Measurements from ENCODE around the gene RCOR1. TPM values are rescaled to one million over a fixed set of nuclear protein-coding genes. Genes with fewer than 3 reads are reported as not detected.

Gene RCOR1
- polyA plus RNA-seq, 2 of the 4 experiments (the other 2 are of a cell fraction) = 17.7 to 24.7 TPM

GRCh38 chr14:102711946-102712345 is 119.5 kb downstream of the RCOR1 start:
- whole genome bisulfite sequencing (ENCODE audit: missing lambda C conversion rate) = 92% methylated on average over 3 of the region's 3 CpGs
- FAIRE-seq (no peak), ATAC-seq (no peak), DNase-seq (ENCODE audit: low read depth in 1 of 2, low spot score in 1 of 2) (no peak)
- Histone ChIP-seq H3K4me1 (peaks cover 8% of the 10 kb centered on the region; the same call in 2 of the 3 replicates), H3K9me3 (no peaks in the 10 kb centered on the region), H3K4me2 (no peak overlapping the region), H3K4me3 (no peak overlapping the region), H3K27ac (no peak overlapping the region)
- ChIA-PET CTCF (interaction anchor here (0.6 to 3.0 kb wide), 4 partner anchors 17 to 256 kb away, joined by 3 to 14 read pairs (median 4); no protein-coding TSS in a partner anchor), POLR2A (no interaction called here)
- TF ChIP-seq BCL3 (IDR thresholded peaks at IDR 0.05) (no peak), SMC3 (IDR thresholded peaks at IDR 0.05) (no peak), MAX (IDR thresholded peaks at IDR 0.05) (no peak), CHD2 (IDR thresholded peaks at IDR 0.05; ENCODE audit: low read length, partially characterized antibody) (no peak), MYC (IDR thresholded peaks at IDR 0.05; ENCODE audit: borderline replicate concordance, low read length) (no peak), RAD21 (conservative IDR thresholded peaks at IDR 0.05 in 1 of 2, IDR thresholded peaks at IDR 0.05 in 1 of 2) (no peak), HEYL (CRISPR knock-in tag; IDR thresholded peaks at IDR 0.05) (no peak), USF2 (IDR thresholded peaks at IDR 0.05) (no peak), HMGXB4 (CRISPR knock-in tag; IDR thresholded peaks at IDR 0.05; ENCODE audit: borderline replicate concordance) (no peak), HDAC2 (IDR thresholded peaks at IDR 0.05) (no peak), FOSL2 (IDR thresholded peaks at IDR 0.05) (no peak), FOSL2 (CRISPR knock-in tag; IDR thresholded peaks at IDR 0.05) (no peak), HES2 (IDR thresholded peaks at IDR 0.05) (no peak), E2F6 (IDR thresholded peaks at IDR 0.05; ENCODE audit: borderline replicate concordance, low read depth) (no peak), MAZ (IDR thresholded peaks at IDR 0.05; ENCODE audit: borderline replicate concordance, low read depth, low read length) (no peak), JUN (IDR thresholded peaks at IDR 0.05) (no peak), TFCP2L1 (CRISPR knock-in tag; IDR thresholded peaks at IDR 0.05) (no peak), RNF2 (IDR thresholded peaks at IDR 0.05; ENCODE audit: borderline replicate concordance, low read depth) (no peak), EHMT2 (IDR thresholded peaks at IDR 0.05; ENCODE audit: low read depth) (no peak), KDM1A (IDR thresholded peaks at IDR 0.05; ENCODE audit: low read depth) (no peak), CBX8 (IDR thresholded peaks at IDR 0.05) (no peak)

- no peaks in the 10 kb centered on the region for H3K9me3 ChIP-seq
- FAIRE-seq (no peak), DNase-seq (ENCODE audit: low read depth in 1 of 2, low spot score in 1 of 2) (no peak), ATAC-seq (no peak)
- CTCF ChIA-PET = interaction anchor here (1.1 to 2.1 kb wide), 2 partner anchors 16 to 23 kb away, joined by 4 to 9 read pairs; no protein-coding TSS in a partner anchor
- H3K4me2 ChIP-seq = no peak overlapping the region
- TF ChIP-seq KDM1A (IDR thresholded peaks at IDR 0.05; ENCODE audit: low read depth) (no peak), HDAC2 (IDR thresholded peaks at IDR 0.05) (no peak), JUNB (IDR thresholded peaks at IDR 0.05) (no peak), RAD21 (conservative IDR thresholded peaks at IDR 0.05 in 1 of 2, IDR thresholded peaks at IDR 0.05 in 1 of 2) (no peak), TFCP2L1 (CRISPR knock-in tag; IDR thresholded peaks at IDR 0.05) (no peak), CBX8 (IDR thresholded peaks at IDR 0.05) (no peak), FOXS1 (CRISPR knock-in tag; IDR thresholded peaks at IDR 0.05) (no peak), MAZ (IDR thresholded peaks at IDR 0.05; ENCODE audit: borderline replicate concordance, low read depth, low read length) (no peak), SREBF2 (IDR thresholded peaks at IDR 0.05) (no peak), NR3C1 (IDR thresholded peaks at IDR 0.05) (no peak), HMGXB4 (CRISPR knock-in tag; IDR thresholded peaks at IDR 0.05; ENCODE audit: borderline replicate concordance) (no peak), ELK1 (IDR thresholded peaks at IDR 0.05; ENCODE audit: low read depth, low read length) (no peak), EP300 (IDR thresholded peaks at IDR 0.05) (no peak)
- POLR2A ChIA-PET = no interaction called here
- H3K4me1 ChIP-seq = peaks cover under 1% of the 10 kb centered on the region; the same call in 1 of the 3 replicates
- no peak overlapping the region for H3K4me3 ChIP-seq
- WGBS (ENCODE audit: missing lambda C conversion rate) = 87% methylated on average over 5 of the region's 5 CpGs
- H3K27ac ChIP-seq = no peak overlapping the region
These were observed 124.8 kb downstream of the RCOR1 start for GRCh38 chr14:102717276-102717675.

Measured in A549 (cell line).